GM12878 (cell line): ENCODE results near the gene OPN5. TPM values are rescaled to one million over a fixed set of nuclear protein-coding genes. Genes with fewer than 3 reads are reported as not detected.

ENCODE experiments used
- ATAC-seq: fragments of 200-7000 bp; cut with Tn5 transposase; 3 replicates; pipeline ENCODE4 v1.9.1; 2020; ENCODE audit warnings: mild to moderate bottlenecking, moderate library complexity
- BruUV-seq: library from RNA; stranded (reverse); fragments of 400-500 nt; replicated peaks from 2 replicates; lab custom pipeline; 2021; lab: Mats Ljungman, UMichigan
- CTCF ChIA-PET: fragments of 300-600 bp; sonication (Branson Sonifier 250); formaldehyde crosslinking; extraction: SDS; loops from one replicate; lab custom pipeline; 2021; ENCODE audit warnings: inconsistent platforms; lab: Yijun Ruan, JAX
- POLR2A ChIA-PET: fragments of 350-600 bp; formaldehyde crosslinking; extraction: SDS; loops from one replicate; lab custom pipeline; 2021; ENCODE audit warnings: inconsistent platforms; lab: Charles Lee
- RAD21 ChIA-PET: fragments of 300-600 bp; sonication (Branson Sonifier 250); formaldehyde crosslinking; loops from one replicate; lab custom pipeline; 2023; ENCODE audit warnings: antibody characterized with exemption; ENCODE audit not compliant: unreplicated experiment; lab: Charles Lee
- SMC1A ChIA-PET: fragments of 300-600 bp; sonication (Branson Sonifier 250); formaldehyde crosslinking; loops from one replicate; lab custom pipeline; 2023; ENCODE audit not compliant: unreplicated experiment, uncharacterized antibody; lab: Charles Lee
- DNase-seq: peaks from one replicate; pipeline ENCODE4 v3.0.0-alpha.2; 2011; ENCODE audit warnings: low read depth, low spot score
- FAIRE-seq: peaks from 3 replicates; lab custom pipeline; 2011; peaks lifted over from hg19 to GRCh38; lab: Jason Lieb, UNC
- H2AFZ ChIP-seq: 2 replicates; pipeline ENCODE4 v1.6.0; 2011; ENCODE audit warnings: low read depth, low read length, control low read depth; ENCODE audit not compliant: control insufficient read depth
- H3K27ac ChIP-seq: 2 replicates; pipeline ENCODE4 v1.5.1; 2011; ENCODE audit warnings: control low read depth; ENCODE audit not compliant: control insufficient read depth, insufficient read depth
- H3K27me3 ChIP-seq, 2 experiments: replicated peaks in 1 of 2; 2 replicates each; pipeline versions ENCODE4 v1.6.0 to v1.6.1; 2011; ENCODE audit warnings: low read length in 1 of 2; ENCODE audit not compliant: control insufficient read depth in 2 of 2, insufficient read depth in 2 of 2
- H3K36me3 ChIP-seq, 2 experiments: 2 replicates each; pipeline ENCODE4 v1.5.1; 2011; ENCODE audit warnings: low read length in 1 of 2; ENCODE audit not compliant: control insufficient read depth in 2 of 2, insufficient read depth in 2 of 2
- H3K4me1 ChIP-seq: 2 replicates; pipeline ENCODE4 v1.6.1; 2011; ENCODE audit warnings: mild to moderate bottlenecking, low read length, moderate library complexity, mixed read lengths; ENCODE audit not compliant: control insufficient read depth, insufficient read depth
- H3K4me2 ChIP-seq: 2 replicates; pipeline ENCODE4 v1.6.0; 2011; ENCODE audit warnings: control low read depth; ENCODE audit not compliant: control insufficient read depth, insufficient read depth
- H3K4me3 ChIP-seq: fragments of 200-600 bp; sonication (generic); 2 replicates; pipeline ENCODE4 v1.5.1; 2016
- H3K79me2 ChIP-seq: 2 replicates; pipeline ENCODE4 v1.6.0; 2011; ENCODE audit warnings: low read length; ENCODE audit not compliant: control insufficient read depth, insufficient read depth
- H3K9ac ChIP-seq: 2 replicates; pipeline ENCODE4 v1.8.0; 2011; ENCODE audit warnings: low read length, control low read depth, mixed read lengths; ENCODE audit not compliant: control insufficient read depth, insufficient read depth
- H3K9me3 ChIP-seq: replicated peaks from 3 replicates; pipeline ENCODE4 v1.5.1; 2011; ENCODE audit warnings: mild to moderate bottlenecking, low read length; ENCODE audit not compliant: control insufficient read depth, insufficient read depth
- H4K20me1 ChIP-seq: 2 replicates; pipeline ENCODE4 v1.6.0; 2011; ENCODE audit not compliant: control insufficient read depth, insufficient read depth
- JUND ChIP-seq: IDR thresholded peaks from 2 replicates; pipeline ENCODE4 v1.6.1; 2012; ENCODE audit warnings: low read depth, mild to moderate bottlenecking, low read length, improper control_type of control experiment, moderate library complexity
- POU2F2 ChIP-seq: IDR thresholded peaks from 3 replicates; pipeline ENCODE4 v1.6.1; 2011; ENCODE audit warnings: low read depth, mild to moderate bottlenecking, low read length, borderline replicate concordance
- ZNF217 ChIP-seq: fragments of 450-650 bp; IDR thresholded peaks from 2 replicates; pipeline ENCODE4 v1.6.1; 2017; ENCODE audit warnings: antibody characterized with exemption, mild to moderate bottlenecking
- ZNF274 ChIP-seq: IDR thresholded peaks from one replicate; pipeline ENCODE4 v1.8.0; 2011; ENCODE audit not compliant: insufficient read length, insufficient read depth
- WGBS: methylation state at CpG from one replicate; pipeline ENCODE4 v1.1.6; 2016; ENCODE audit warnings: low lambda C conversion rate; ENCODE audit not compliant: insufficient replicate concordance, insufficient coverage; ENCODE audit errors: missing lambda C conversion rate; 5-methylcytosine and 5-hydroxymethylcytosine counted together
- in situ Hi-C: fragments of 300-500 bp; cut with MboI; formaldehyde crosslinking; loops from 9 replicates; pipeline ENCODE4 v1.14.3; 2018; ENCODE audit warnings: mixed read lengths
- intact Hi-C: fragments of 100-400 bp; cut with micrococcal nuclease; formaldehyde crosslinking; loops from one replicate; pipeline ENCODE4 v1.14.2; 2022; ENCODE audit not compliant: unreplicated experiment
- polyA plus RNA-seq, 11 experiments: library from polyadenylated mRNA; depleted of rRNA in 4 of 11; unstranded in 6 of 11; stranded (reverse) in 5 of 11; fragments of >200 nt; fragmentation: Nextera tagmentation in 4 of 11; fragmentation: Illumina TruSeq in 1 of 11; extraction: Ambion mirVana in 4 of 11; extraction: Trizol in 1 of 11; gene quantifications; 1 replicate in 1 of 11; 2 replicates in 10 of 11; pipeline versions ENCODE4 v1.2.1 to v1.2.3, GENCODE V29; 2011 to 2016; ENCODE audit warnings: inconsistent platforms in 2 of 11, missing spikeins in 2 of 11, low read depth in 1 of 11
- total RNA-seq, 4 experiments: library from RNA; depleted of rRNA in 3 of 4; stranded (reverse); fragments of >200 nt in 3 of 4; fragmentation: Illumina TruSeq in 1 of 4; extraction: Trizol in 1 of 4; gene quantifications; 2 replicates each; pipeline versions ENCODE4 v1.2.1 to v1.2.3, GENCODE V29; 2013 to 2021
- TF ChIP-seq, protein P1 (sequence below): fragments of 450-650 bp; IDR thresholded peaks from 2 replicates; pipeline ENCODE4 v1.6.1; 2016; ENCODE audit warnings: mild to moderate bottlenecking, moderate library complexity, borderline replicate concordance
- TF ChIP-seq, protein P2 (sequence below): fragments of 450-650 bp; IDR thresholded peaks from 2 replicates; pipeline ENCODE4 v1.6.1; 2017; ENCODE audit warnings: mild to moderate bottlenecking, low read depth, inconsistent platforms; ENCODE audit not compliant: poor library complexity, severe bottlenecking

OPN5 gene
- total and polyA plus RNA-seq, 10 of the 15 experiments (the other 5 are each of a cell fraction or from before 2014, with no cell fraction given): not detected

DNA sequence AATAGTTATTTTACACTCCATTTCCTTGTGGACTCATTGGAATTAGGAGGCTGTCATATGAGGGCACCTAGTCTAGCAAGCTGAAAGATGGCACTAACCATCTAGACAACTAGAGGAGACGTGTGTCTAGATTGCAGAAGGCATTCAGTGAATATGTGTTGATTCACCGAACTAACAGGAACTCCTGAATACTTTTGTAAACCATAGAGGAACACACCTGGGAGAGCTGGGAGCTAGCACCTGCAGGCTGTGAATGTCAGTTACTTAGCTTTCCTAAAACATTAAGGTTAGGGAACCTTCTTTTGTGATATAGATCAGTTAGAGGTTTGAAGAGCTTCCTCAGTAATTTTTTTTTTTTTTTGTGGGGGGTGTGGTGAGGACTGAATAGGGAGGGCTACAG is 7.7 kb downstream of the OPN5 start:
- in situ Hi-C loops: loop anchor here (10.0 kb wide), 1 partner anchor 975 kb away; no protein-coding TSS in a partner anchor
- POLR2A ChIA-PET: interaction anchor here (0.5 to 0.7 kb wide), 2 partner anchors 87 to 363 kb away, joined by 3 to 4 read pairs; no protein-coding TSS in a partner anchor
- no peak overlapping the region for H3K4me3 ChIP-seq
- no TSS peak for BruUV-seq
- no peaks in the 10 kb centered on the region for H3K79me2 ChIP-seq
- no peaks in the 10 kb centered on the region for H3K36me3 ChIP-seq
- FAIRE-seq (no peak), ATAC-seq (no peak), DNase-seq (no peak)
- no peaks in the 10 kb centered on the region for H3K9me3 ChIP-seq
- no peaks in the 10 kb centered on the region for H3K4me1 ChIP-seq
- H3K27me3 ChIP-seq: no peaks in the 10 kb centered on the region
- RAD21 ChIA-PET: interaction anchor here (0.7 to 3.3 kb wide), 5 partner anchors 9 to 1621 kb away, joined by 3 to 24 read pairs (median 4); no protein-coding TSS in a partner anchor
- H3K4me2 ChIP-seq: no peak overlapping the region
- 23% methylated on average over 2 of the region's 2 CpGs for WGBS
- H2AFZ ChIP-seq: no peak overlapping the region
- SMC1A ChIA-PET: interaction anchor here (0.6 to 3.2 kb wide), 7 partner anchors 8 to 1620 kb away, joined by 3 to 16 read pairs (median 3); partner anchors contain the start of gene OPN5
- TF ChIP-seq, protein P1, sequence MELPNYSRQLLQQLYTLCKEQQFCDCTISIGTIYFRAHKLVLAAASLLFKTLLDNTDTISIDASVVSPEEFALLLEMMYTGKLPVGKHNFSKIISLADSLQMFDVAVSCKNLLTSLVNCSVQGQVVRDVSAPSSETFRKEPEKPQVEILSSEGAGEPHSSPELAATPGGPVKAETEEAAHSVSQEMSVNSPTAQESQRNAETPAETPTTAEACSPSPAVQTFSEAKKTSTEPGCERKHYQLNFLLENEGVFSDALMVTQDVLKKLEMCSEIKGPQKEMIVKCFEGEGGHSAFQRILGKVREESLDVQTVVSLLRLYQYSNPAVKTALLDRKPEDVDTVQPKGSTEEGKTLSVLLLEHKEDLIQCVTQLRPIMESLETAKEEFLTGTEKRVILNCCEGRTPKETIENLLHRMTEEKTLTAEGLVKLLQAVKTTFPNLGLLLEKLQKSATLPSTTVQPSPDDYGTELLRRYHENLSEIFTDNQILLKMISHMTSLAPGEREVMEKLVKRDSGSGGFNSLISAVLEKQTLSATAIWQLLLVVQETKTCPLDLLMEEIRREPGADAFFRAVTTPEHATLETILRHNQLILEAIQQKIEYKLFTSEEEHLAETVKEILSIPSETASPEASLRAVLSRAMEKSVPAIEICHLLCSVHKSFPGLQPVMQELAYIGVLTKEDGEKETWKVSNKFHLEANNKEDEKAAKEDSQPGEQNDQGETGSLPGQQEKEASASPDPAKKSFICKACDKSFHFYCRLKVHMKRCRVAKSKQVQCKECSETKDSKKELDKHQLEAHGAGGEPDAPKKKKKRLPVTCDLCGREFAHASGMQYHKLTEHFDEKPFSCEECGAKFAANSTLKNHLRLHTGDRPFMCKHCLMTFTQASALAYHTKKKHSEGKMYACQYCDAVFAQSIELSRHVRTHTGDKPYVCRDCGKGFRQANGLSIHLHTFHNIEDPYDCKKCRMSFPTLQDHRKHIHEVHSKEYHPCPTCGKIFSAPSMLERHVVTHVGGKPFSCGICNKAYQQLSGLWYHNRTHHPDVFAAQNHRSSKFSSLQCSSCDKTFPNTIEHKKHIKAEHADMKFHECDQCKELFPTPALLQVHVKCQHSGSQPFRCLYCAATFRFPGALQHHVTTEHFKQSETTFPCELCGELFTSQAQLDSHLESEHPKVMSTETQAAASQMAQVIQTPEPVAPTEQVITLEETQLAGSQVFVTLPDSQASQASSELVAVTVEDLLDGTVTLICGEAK: no peak
- TF ChIP-seq ZNF274 (no peak), ZNF217 (no peak), POU2F2 (no peak), JUND (no peak)
- TF ChIP-seq, protein P2, sequence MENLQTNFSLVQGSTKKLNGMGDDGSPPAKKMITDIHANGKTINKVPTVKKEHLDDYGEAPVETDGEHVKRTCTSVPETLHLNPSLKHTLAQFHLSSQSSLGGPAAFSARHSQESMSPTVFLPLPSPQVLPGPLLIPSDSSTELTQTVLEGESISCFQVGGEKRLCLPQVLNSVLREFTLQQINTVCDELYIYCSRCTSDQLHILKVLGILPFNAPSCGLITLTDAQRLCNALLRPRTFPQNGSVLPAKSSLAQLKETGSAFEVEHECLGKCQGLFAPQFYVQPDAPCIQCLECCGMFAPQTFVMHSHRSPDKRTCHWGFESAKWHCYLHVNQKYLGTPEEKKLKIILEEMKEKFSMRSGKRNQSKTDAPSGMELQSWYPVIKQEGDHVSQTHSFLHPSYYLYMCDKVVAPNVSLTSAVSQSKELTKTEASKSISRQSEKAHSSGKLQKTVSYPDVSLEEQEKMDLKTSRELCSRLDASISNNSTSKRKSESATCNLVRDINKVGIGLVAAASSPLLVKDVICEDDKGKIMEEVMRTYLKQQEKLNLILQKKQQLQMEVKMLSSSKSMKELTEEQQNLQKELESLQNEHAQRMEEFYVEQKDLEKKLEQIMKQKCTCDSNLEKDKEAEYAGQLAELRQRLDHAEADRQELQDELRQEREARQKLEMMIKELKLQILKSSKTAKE: no peak
- CTCF ChIA-PET: interaction anchor here (0.6 to 4.2 kb wide), 14 partner anchors 11 to 1621 kb away, joined by 3 to 34 read pairs (median 4); no protein-coding TSS in a partner anchor
- no peak overlapping the region for H3K27ac ChIP-seq
- intact Hi-C loops: no loop called here
- no peak overlapping the region for H3K9ac ChIP-seq
- H4K20me1 ChIP-seq: no peaks in the 10 kb centered on the region
